ENCODE data around the gene IGFALS. TPM values are rescaled to one million over a fixed set of nuclear protein-coding genes. Genes with fewer than 3 reads are reported as not detected.

Gene IGFALS
- total RNA-seq, 6 donors from 2014 or later, result 1.0 to 11.5 (median 3.1) TPM

- no peak overlapping the region for H3K4me3 ChIP-seq
- peak in 1 of 2 donors; percentile 66 for DNase-seq
- H3K9me3 ChIP-seq, result no peaks in the 10 kb centered on the region
- 96 to 97% methylated on average over 9 to 22 of the region's 27 CpGs for WGBS, 2 donors
- no peaks in the 10 kb centered on the region for H3K27me3 ChIP-seq
- ATAC-seq (ENCODE audit: low FRiP score in 2 of 2), result no peak
- no peaks in the 10 kb centered on the region for H3K4me1 ChIP-seq
- H3K27ac ChIP-seq, result no peak overlapping the region
- H3K36me3 ChIP-seq, result peaks cover 25 to 90% (median 72%) of the 10 kb centered on the region in 4 donors
- TF ChIP-seq POLR2AphosphoS5 (IDR thresholded peaks at IDR 0.05), result no peak
Measured at GRCh38 chr16:1818204-1818872, 24.8 kb upstream of the IGFALS start.

- Histone ChIP-seq H3K4me1 (peaks cover 0 to 5% (median 4%) of the 10 kb centered on the region in 4 donors), H3K4me3 (no peak overlapping the region), H3K27me3 (no peaks in the 10 kb centered on the region), H3K27ac (no peak overlapping the region), H3K36me3 (peaks cover 25 to 91% (median 70%) of the 10 kb centered on the region in 4 donors), H3K9me3 (no peaks in the 10 kb centered on the region)
- DNase-seq, result peak in 1 of 2 donors; percentile 70
- peak in 1 of 2 donors; percentile 14 for ATAC-seq (ENCODE audit: low FRiP score in 2 of 2)
- WGBS, 2 donors, result 87 to 94% methylated on average over 4 to 17 of the region's 17 CpGs
- TF ChIP-seq POLR2A (IDR thresholded peaks at IDR 0.05) (no peak), CTCF (IDR thresholded peaks at IDR 0.05) (no peak), EP300 (IDR thresholded peaks at IDR 0.05) (no peak), POLR2AphosphoS5 (IDR thresholded peaks at IDR 0.05) (no peak)
Measured at GRCh38 chr16:1817716-1818115, 24.2 kb upstream of the IGFALS start.

DNA sequence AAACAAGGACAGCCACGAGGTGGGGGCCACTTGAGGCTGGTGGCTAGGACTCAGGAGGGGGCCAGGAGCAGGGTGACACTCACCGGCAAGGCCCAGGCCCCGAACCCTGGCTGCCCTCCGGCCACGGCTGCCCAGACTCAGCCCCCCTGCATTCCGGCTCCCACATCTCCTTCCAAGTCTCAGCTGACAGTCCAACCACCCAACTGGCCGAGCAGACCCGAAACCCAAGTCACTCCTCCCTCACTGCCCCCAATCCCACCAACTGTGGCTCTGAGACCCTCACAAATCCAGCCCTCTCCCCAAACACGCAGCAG is 23.7 kb upstream of the IGFALS start:
- 94 to 100% methylated on average over 2 to 9 of the region's 9 CpGs for WGBS, 2 donors
- ATAC-seq (ENCODE audit: low FRiP score in 2 of 2) (no peak), DNase-seq (peak in 1 of 2 donors; percentile 69)
- peaks cover 25 to 86% (median 65%) of the 10 kb centered on the region in 4 donors for H3K36me3 ChIP-seq
- H3K4me3 ChIP-seq, result no peak overlapping the region
- no peaks in the 10 kb centered on the region for H3K27me3 ChIP-seq
- H3K27ac ChIP-seq, result no peak overlapping the region
- H3K9me3 ChIP-seq, result no peaks in the 10 kb centered on the region
- H3K4me1 ChIP-seq, result peaks cover 3 to 8% (median 4%) of the 10 kb centered on the region in 4 donors
- TF ChIP-seq POLR2AphosphoS5 (IDR thresholded peaks at IDR 0.05), result no peak
- no peak for TF ChIP-seq CTCF (IDR thresholded peaks at IDR 0.05)
- TF ChIP-seq EP300 (IDR thresholded peaks at IDR 0.05), result no peak
- no peak for TF ChIP-seq POLR2A (IDR thresholded peaks at IDR 0.05)

DNA sequence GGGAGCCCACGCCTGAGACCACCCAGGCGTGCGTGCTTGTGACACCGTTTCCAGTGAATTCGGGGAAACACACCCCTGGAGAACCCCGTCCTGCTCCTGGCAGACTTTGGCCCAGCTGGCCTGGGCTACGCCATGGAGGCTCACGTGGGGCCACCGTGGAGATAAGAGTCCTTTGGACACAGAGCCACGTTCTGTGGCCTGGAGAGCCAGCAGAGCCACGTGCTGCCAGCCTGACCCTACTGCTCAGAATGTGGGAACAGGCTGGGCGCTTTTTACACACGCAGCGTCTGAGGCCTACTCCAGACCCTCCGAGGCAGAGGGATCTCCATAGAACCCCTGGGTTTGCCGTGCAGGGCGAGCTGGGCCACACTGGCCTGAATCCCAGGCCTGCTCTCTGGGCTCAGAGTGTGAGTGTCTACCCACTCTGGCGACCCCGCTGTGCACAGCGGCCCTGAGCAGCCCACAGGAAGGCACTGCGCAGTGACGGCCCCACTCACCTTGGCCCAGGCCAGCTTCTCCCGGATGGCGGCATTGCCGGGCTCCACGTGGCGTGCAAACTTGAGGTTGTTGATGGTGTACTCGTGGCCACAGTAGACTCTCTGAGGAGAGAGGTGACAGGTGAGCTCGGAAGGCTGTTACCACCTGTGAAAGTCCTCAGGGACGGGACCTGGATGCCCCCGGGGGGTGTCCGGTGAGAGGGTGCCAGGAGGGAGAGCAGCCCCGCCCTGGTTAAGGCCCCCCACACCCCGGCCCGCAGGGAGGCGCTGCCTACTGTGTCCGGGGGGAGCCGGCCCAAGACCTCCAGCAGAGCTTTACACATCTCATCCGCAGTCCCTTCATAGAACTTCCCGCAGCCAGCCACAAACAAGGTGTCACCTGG is 23.1 kb upstream of the IGFALS start:
- WGBS, 2 donors, result 91 to 97% methylated on average over 12 to 27 of the region's 40 CpGs
- H3K4me3 ChIP-seq, result no peak overlapping the region
- no peaks in the 10 kb centered on the region for H3K27me3 ChIP-seq
- H3K36me3 ChIP-seq, result peaks cover 20 to 80% (median 60%) of the 10 kb centered on the region in 4 donors
- H3K9me3 ChIP-seq, result no peaks in the 10 kb centered on the region
- no peak for ATAC-seq (ENCODE audit: low FRiP score in 2 of 2)
- peak in 1 of 2 donors; percentile 72 for DNase-seq
- no peak overlapping the region for H3K27ac ChIP-seq
- H3K4me1 ChIP-seq, result peaks cover 3 to 8% (median 4%) of the 10 kb centered on the region in 4 donors
- no peak for TF ChIP-seq POLR2AphosphoS5 (IDR thresholded peaks at IDR 0.05)
- no peak for TF ChIP-seq EP300 (IDR thresholded peaks at IDR 0.05)
- TF ChIP-seq CTCF (IDR thresholded peaks at IDR 0.05), result no peak
- no peak for TF ChIP-seq POLR2A (IDR thresholded peaks at IDR 0.05)

DNA sequence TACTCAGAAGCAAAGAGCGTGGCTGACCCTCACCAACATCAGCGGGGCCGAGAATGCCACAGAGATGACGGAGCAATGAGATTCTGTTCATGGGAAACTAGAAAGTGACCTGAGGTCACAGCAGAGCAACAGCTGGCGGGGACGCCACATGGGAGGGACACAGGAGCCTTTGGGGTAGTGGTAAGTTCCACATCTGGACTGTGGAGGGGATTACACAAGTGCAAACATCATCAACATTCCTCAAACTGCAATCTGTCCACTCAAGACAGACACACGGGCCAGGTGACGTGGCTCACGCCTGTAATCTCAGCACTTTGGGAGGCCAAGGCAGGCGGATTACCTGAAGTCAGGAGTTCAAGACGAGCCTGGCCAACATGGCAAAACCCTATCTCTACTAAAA is 22.0 kb upstream of the IGFALS start:
- Histone ChIP-seq H3K4me3 (no peak overlapping the region), H3K27ac (no peak overlapping the region), H3K4me1 (peaks cover 3 to 8% (median 4%) of the 10 kb centered on the region in 4 donors), H3K9me3 (no peaks in the 10 kb centered on the region), H3K27me3 (no peaks in the 10 kb centered on the region), H3K36me3 (peaks cover 10 to 71% (median 55%) of the 10 kb centered on the region in 4 donors)
- ATAC-seq (ENCODE audit: low FRiP score in 2 of 2), result no peak
- TF ChIP-seq CTCF (IDR thresholded peaks at IDR 0.05) (no peak), EP300 (IDR thresholded peaks at IDR 0.05) (no peak), POLR2A (IDR thresholded peaks at IDR 0.05) (no peak), POLR2AphosphoS5 (IDR thresholded peaks at IDR 0.05) (no peak)
- 92 to 95% methylated on average over 11 of the region's 11 CpGs for WGBS, 2 donors
- no peak for DNase-seq
